ENCODE measurements around the gene LAMB4.

DNA sequence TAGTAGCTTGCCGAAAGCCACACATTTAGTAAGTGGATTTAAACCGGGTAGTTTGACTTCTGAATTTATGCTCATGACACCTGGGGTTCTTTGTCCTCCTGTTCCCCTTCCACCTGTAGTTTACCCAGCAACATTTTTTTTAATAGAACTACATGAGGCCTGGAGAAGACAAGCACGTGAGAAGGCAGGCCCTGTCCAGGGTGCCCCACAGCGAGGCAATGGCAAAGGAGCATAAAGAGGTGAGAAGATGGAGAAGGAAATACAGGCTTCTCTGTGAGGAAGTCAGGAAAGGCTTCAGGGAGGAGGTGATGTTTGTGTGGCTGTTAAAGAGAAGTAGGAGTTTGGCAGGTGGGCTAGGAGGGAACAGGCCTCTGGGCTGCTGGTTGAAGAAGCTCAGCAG lies 76.9 kb downstream of the LAMB4 start:
- no peak for TF ChIP-seq POLR2A (IDR thresholded peaks at IDR 0.05)
- TF ChIP-seq CTCF (IDR thresholded peaks at IDR 0.05), result no peak
